Occipital lobe (tissue), 2 donors: ENCODE results near the gene SERPINB10. TPM values are rescaled to one million over a fixed set of nuclear protein-coding genes. Genes with fewer than 3 reads are reported as not detected.

ENCODE experiments used
- DNase-seq: peaks from one replicate; lab custom pipeline; 2025; lab: John Stamatoyannopoulos, UW
- total RNA-seq: library from RNA; depleted of rRNA; stranded (reverse); fragments of >200 nt; gene quantifications from one replicate; pipeline ENCODE4 v1.2.3, GENCODE V29; 2014

Gene SERPINB10
- total RNA-seq, 1 donor from 2014 or later, result not detected

- no peak for DNase-seq
Measured at GRCh38 chr18:63980896-63981460, 73.2 kb downstream of the SERPINB10 start.

- DNase-seq, result no peak
Measured at GRCh38 chr18:63981719-63982118, 74.0 kb downstream of the SERPINB10 start.

GRCh38 chr18:63982361-63982760, 74.6 kb downstream of the SERPINB10 start:
- no peak for DNase-seq

Other genes with a start within 250 kb of the SERPINB10 start
- not detected for gene SERPINB3, start 246.1 kb upstream of the SERPINB10 start, total RNA-seq
- gene SERPINB11, start 205.0 kb upstream of the SERPINB10 start, total RNA-seq, result not detected
- not detected for gene SERPINB7, start 132.5 kb upstream of the SERPINB10 start, total RNA-seq
- 0.62 TPM for gene SERPINB2, start 20.3 kb upstream of the SERPINB10 start, total RNA-seq
- 0.16 TPM for gene HMSD, start 41.3 kb downstream of the SERPINB10 start, total RNA-seq
- 1.1 TPM for gene SERPINB8, start 62.1 kb downstream of the SERPINB10 start, total RNA-seq
- gene LINC00305, start 241.1 kb downstream of the SERPINB10 start, total RNA-seq, result not detected